Measurements from ENCODE around the gene NOSTRIN. TPM values are rescaled to one million over a fixed set of nuclear protein-coding genes. Genes with fewer than 3 reads are reported as not detected.
"Not testable (repeated sequence)": the region's sequence is repeated elsewhere in the genome, so short reads cannot be mapped to it uniquely, and the experiment has no call there.

NOSTRIN gene, protein sequence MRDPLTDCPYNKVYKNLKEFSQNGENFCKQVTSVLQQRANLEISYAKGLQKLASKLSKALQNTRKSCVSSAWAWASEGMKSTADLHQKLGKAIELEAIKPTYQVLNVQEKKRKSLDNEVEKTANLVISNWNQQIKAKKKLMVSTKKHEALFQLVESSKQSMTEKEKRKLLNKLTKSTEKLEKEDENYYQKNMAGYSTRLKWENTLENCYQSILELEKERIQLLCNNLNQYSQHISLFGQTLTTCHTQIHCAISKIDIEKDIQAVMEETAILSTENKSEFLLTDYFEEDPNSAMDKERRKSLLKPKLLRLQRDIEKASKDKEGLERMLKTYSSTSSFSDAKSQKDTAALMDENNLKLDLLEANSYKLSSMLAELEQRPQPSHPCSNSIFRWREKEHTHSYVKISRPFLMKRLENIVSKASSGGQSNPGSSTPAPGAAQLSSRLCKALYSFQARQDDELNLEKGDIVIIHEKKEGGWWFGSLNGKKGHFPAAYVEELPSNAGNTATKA
- total RNA-seq: not detected

DNA sequence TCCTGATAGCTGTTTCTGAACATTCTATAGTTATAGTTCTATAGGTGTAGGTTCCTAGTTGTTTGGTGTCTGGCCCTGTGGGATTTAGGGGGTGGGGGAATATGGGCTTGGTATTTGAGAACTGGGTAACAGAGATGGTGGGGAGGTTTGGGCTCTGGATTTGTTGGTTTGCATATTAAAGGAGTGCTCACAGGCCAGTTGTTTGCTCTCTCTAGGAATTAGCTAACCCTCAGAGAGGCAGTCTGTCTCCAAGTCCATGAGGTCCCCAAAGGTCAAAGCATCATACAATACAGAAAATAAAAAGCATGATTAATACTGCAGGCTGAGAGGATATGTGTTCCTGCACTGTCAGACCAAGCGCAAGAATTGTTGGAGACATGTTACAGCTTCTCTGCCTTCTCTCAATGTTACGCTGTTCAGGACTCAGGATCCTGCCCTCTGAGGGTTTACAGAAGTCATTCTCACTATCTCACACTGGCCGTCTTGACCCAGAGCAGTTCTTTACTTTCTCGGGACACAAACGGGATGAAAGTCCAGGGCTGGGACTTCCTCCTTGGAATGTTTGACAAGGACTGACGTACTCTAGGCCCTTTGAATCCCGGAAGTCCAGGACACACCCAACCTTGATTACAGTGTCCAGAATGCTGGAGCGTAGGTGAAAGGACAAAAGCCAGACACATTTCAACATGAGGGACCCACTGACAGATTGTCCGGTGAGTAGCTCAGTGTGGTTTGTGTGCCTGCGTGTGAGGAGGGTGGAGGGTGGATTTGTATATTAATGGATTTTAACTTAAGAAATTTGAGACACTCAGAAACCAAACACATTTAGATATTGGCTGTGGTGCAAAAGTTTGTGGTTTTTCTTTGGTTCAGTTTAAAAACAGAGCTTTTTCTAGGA, at the start of gene NOSTRIN:
Gene NOSTRIN (plus strand): TSS at position 677 of the 898 bp plus-strand sequence. CDS start 10 bp downstream, at position 687.
- peaks cover 0 to 2% of the 10 kb centered on the region in 2 donors for H3K27me3 Mint-ChIP-seq

DNA sequence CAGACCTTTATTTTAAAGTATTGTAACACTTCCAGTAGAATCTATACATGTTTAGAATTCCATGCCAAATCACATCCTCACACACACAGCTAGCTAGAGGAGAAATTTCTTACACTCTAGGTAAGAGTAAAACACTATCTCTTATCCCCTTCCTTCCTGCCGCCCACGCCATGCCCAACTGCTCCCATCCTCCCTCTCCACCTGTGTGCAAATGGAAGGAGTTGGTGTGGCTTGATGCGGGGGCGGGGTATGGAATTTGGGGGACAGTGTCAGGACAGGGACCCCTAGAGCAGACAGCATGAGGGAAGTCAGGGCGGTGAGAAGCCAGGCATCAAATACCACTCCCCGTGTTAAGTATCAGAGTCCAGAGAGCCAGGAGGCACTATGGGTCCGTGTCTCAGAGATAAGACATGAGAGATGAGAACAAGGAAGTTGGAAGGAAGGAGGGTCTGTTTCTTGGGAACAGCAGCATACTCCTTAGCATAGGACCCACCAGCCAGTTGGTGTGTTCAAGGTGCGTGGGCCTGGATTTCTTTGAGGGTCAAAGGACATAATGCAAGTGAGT, 48.6 kb upstream of the NOSTRIN start:
- no peak overlapping the region for H3K27ac Mint-ChIP-seq
- DNase-seq (ENCODE audit: low spot score) (no peak), ATAC-seq (no peak)
- no peaks in the 10 kb centered on the region for H3K9me3 Mint-ChIP-seq
- peaks cover 36 to 44% of the 10 kb centered on the region in 2 donors for H3K4me1 Mint-ChIP-seq (ENCODE audit: low read depth in 2 of 2)
- no peaks in the 10 kb centered on the region for H3K27me3 Mint-ChIP-seq
- no peaks in the 10 kb centered on the region for H3K36me3 Mint-ChIP-seq
- no peak overlapping the region for H3K4me3 Mint-ChIP-seq

More for the DNA sequence above, at the start of gene NOSTRIN:
- ATAC-seq: no peak
- no peaks in the 10 kb centered on the region for H3K36me3 Mint-ChIP-seq
- no peak for DNase-seq (ENCODE audit: low spot score)
- no peaks in the 10 kb centered on the region for H3K9me3 Mint-ChIP-seq
- H3K4me1 Mint-ChIP-seq (ENCODE audit: low read depth in 2 of 2): no peaks in the 10 kb centered on the region
- no peak within 1 kb of the TSS for H3K27ac Mint-ChIP-seq
- no peak within 1 kb of the TSS for H3K4me3 Mint-ChIP-seq

DNA sequence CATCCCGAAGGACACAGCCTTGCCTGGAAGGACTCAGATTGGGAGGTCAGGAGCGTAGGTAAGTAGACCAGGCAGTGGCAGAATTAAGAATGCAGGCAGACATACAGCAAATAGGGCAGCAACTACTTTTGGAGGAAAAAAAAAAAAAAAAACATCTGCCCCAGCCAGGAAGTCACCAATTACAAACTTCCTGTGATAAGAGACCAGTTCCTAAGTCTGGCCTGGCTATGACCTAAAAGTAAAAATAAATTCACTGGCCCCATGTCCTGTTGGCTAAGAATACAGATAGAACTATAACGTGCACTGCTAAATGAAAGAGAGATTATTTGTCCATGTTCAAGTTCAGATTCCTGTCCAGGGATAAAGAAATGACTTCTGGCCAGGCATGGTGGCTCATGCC, 45.2 kb upstream of the NOSTRIN start:
- H3K9me3 Mint-ChIP-seq: no peaks in the 10 kb centered on the region
- H3K4me1 Mint-ChIP-seq (ENCODE audit: low read depth in 2 of 2): peaks cover 22 to 28% of the 10 kb centered on the region in 2 donors
- H3K4me3 Mint-ChIP-seq: peak overlapping the region; percentile 36
- DNase-seq (ENCODE audit: low spot score): no peak
- ATAC-seq: peak in 1 of 2 donors; percentile 20
- H3K27me3 Mint-ChIP-seq: no peaks in the 10 kb centered on the region
- peak overlapping the region; percentile 52 to 72 for H3K27ac Mint-ChIP-seq
- H3K36me3 Mint-ChIP-seq: no peaks in the 10 kb centered on the region

DNA sequence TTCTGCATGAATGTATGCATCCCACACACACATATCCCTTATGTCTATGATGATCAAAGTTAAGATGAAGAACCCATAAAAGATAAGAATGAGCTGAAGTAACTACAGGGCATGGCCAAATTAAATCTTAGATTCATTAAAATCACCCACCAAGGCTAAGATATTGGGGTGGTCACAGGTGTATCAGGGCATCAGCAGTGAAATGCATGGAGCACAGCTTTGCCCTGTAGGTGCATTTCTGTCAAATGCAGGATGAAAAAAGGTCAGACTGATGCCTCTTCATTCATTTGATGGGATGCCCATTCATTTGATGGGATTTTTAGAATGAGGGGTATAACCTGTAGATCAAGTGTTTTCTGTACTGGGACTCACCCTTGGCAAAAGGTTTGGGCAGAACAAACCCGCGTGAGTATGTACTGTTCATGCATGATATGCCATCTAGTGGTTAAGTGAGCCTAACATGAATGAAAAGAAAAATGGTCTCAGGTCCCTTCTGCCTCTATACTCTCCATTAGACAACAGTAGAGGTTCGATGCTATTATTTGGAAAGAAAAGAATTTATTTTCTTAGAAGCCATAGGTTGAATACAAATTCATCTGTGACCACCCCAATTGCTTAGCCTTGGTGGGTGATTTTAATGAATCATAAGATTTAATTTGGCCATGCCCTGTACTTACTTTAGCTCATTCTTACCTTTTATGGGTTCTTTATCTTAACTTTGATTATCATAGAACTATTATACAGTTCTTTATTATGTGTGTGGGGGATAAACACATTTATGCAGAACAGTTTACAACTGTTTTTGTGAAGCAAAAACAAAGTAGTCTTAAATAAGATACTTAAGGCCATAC, 43.2 kb upstream of the NOSTRIN start:
- ATAC-seq (peak in 1 of 2 donors; percentile 64), DNase-seq (ENCODE audit: low spot score) (no peak)
- Mint-ChIP-seq H3K27me3 (no peaks in the 10 kb centered on the region), H3K4me3 (no peak overlapping the region), H3K9me3 (no peaks in the 10 kb centered on the region), H3K4me1 (ENCODE audit: low read depth in 2 of 2) (peaks cover 22 to 24% of the 10 kb centered on the region in 2 donors), H3K36me3 (no peaks in the 10 kb centered on the region), H3K27ac (no peak overlapping the region)

DNA sequence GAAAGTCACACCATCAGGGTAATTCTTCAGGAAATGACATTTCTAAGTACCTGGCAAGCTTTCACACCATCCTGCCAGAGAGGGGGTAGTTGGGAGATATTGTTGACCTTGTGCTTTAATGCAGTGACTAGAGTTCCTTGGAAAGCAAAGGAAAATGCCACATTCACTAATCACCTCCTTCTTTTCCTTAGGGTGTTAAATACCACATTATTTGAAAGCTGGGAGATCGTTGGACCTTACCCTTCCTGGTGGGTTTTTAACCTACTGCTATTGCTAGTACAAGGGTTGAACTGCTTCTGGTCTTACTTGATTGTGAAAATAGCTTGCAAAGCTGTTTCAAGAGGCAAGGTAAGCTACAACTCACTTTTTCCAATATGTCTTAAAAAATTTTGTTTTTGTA, 37.0 kb upstream of the NOSTRIN start:
- Mint-ChIP-seq H3K36me3 (no peaks in the 10 kb centered on the region), H3K27ac (no peak overlapping the region), H3K9me3 (no peaks in the 10 kb centered on the region), H3K27me3 (no peaks in the 10 kb centered on the region), H3K4me1 (ENCODE audit: low read depth in 2 of 2) (peaks cover 0 to 3% of the 10 kb centered on the region in 2 donors), H3K4me3 (no peak overlapping the region)
- DNase-seq (ENCODE audit: low spot score) (no peak), ATAC-seq (no peak)

DNA sequence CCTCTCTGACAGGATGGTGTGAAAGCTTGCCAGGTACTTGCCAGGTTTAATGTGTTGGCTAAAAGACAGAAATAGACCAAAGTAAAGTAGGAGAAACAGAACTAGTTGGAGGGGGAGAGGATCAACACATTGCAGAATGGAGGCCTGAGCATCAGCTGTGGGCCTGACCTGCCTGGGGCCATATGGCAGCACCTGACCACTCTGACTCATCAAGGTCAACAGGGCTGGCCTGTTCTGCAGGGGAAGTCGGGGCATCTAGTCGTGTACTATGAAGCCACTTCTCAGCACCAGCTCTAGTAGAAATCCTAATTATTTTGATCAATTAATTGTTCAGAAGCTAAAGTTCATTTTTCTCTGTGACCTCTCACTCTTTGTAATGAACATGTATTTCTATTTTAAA, 35.8 kb upstream of the NOSTRIN start:
- Mint-ChIP-seq H3K4me1 (ENCODE audit: low read depth in 2 of 2) (peaks cover 0 to 3% of the 10 kb centered on the region in 2 donors), H3K27ac (no peak overlapping the region), H3K9me3 (no peaks in the 10 kb centered on the region), H3K36me3 (no peaks in the 10 kb centered on the region), H3K4me3 (no peak overlapping the region), H3K27me3 (no peaks in the 10 kb centered on the region)
- no peak for ATAC-seq
- DNase-seq (ENCODE audit: low spot score): no peak

DNA sequence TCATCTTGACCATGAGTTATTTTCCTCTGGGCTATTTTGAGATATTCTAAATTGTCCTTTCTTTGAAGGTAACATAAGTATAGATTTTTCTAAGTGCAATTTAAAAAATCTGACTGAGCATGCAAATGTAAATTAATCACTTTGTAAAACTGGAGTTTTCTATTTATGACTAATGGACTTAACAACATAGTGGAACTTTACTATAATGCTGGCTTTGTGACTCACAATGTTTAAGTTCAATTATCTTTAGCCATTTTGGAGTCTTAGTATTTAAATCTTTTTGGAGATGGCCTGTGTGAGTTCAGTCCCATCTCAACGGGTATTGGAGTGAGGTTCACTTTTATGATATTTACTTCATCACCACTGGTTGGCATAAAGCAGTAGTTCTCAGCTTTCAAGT, 35.2 kb upstream of the NOSTRIN start:
- ATAC-seq (no peak), DNase-seq (ENCODE audit: low spot score) (no peak)
- no peak overlapping the region for H3K4me3 Mint-ChIP-seq
- no peaks in the 10 kb centered on the region for H3K27me3 Mint-ChIP-seq
- no peak overlapping the region for H3K27ac Mint-ChIP-seq
- H3K4me1 Mint-ChIP-seq (ENCODE audit: low read depth in 2 of 2): peaks cover 0 to 3% of the 10 kb centered on the region in 2 donors
- H3K36me3 Mint-ChIP-seq: no peaks in the 10 kb centered on the region
- H3K9me3 Mint-ChIP-seq: no peaks in the 10 kb centered on the region

DNA sequence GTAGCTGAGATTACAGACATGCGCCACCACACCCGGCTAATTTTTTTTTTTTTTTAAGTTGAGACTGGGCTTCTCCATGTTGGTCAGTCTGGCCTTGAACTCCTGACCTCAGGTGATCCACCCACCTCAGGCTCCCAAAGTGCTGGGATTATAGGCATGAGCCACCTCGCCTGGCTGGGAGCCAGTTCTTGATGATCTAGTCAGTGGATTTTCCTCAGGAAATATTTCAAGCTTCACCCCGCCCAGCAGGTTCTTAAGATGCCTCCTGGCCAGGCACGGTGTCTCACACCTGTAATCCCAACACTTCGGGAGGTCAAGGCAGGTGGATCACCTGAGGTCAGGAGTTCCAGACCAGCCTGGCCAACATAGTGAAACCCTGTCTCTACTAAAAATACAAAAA, 34.1 kb upstream of the NOSTRIN start:
- H3K4me3 Mint-ChIP-seq; H3K9me3 Mint-ChIP-seq; DNase-seq (ENCODE audit: low spot score); H3K27ac Mint-ChIP-seq; ATAC-seq; H3K36me3 Mint-ChIP-seq; H3K27me3 Mint-ChIP-seq; H3K4me1 Mint-ChIP-seq (ENCODE audit: low read depth in 2 of 2): not testable (repeated sequence)

DNA sequence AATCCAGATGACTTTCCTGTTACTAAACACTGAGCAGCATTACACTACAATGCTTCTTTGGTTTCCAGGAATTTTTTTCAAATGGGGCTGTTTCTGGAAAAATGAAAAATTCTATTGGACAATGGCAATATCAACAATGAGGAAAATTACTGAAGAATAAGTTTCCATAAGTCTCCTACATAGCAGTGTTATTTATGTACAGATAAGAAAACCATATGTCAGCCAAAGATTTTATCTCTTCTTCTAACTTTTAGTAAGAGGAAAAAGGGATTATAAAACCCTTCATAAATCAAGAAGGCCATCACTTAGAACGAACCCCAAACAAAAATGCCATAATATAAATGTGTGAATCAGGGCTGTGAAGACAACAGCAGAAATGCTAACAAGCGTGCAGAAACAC, 31.6 kb upstream of the NOSTRIN start:
- DNase-seq (ENCODE audit: low spot score): no peak
- peaks cover 0 to 3% of the 10 kb centered on the region in 2 donors for H3K4me1 Mint-ChIP-seq (ENCODE audit: low read depth in 2 of 2)
- H3K4me3 Mint-ChIP-seq: no peak overlapping the region
- no peak for ATAC-seq
- no peaks in the 10 kb centered on the region for H3K9me3 Mint-ChIP-seq
- H3K36me3 Mint-ChIP-seq: no peaks in the 10 kb centered on the region
- no peaks in the 10 kb centered on the region for H3K27me3 Mint-ChIP-seq
- H3K27ac Mint-ChIP-seq: no peak overlapping the region

DNA sequence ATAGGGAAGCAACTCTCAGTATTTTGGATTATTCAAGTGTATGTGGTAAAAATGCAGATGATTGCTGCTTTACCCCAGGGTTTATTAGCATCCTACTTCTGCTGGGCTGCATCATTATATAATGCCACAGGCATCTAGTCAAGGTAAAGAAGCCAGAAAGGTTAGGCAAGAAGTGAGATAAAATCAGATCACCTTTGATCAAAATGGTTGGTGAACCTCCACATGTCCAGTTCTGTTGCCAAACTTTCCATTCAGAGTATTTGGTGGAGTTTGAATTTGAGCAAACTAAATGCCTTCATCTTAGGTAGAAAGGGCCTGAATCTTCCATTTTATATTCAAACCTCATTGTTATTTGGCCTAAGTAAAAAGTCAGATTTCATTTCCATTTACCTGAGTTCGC, 29.7 kb upstream of the NOSTRIN start:
- ATAC-seq: no peak
- H3K9me3 Mint-ChIP-seq: no peaks in the 10 kb centered on the region
- H3K4me1 Mint-ChIP-seq (ENCODE audit: low read depth in 2 of 2): no peaks in the 10 kb centered on the region
- no peaks in the 10 kb centered on the region for H3K27me3 Mint-ChIP-seq
- DNase-seq (ENCODE audit: low spot score): no peak
- H3K27ac Mint-ChIP-seq: no peak overlapping the region
- H3K4me3 Mint-ChIP-seq: no peak overlapping the region
- no peaks in the 10 kb centered on the region for H3K36me3 Mint-ChIP-seq

DNA sequence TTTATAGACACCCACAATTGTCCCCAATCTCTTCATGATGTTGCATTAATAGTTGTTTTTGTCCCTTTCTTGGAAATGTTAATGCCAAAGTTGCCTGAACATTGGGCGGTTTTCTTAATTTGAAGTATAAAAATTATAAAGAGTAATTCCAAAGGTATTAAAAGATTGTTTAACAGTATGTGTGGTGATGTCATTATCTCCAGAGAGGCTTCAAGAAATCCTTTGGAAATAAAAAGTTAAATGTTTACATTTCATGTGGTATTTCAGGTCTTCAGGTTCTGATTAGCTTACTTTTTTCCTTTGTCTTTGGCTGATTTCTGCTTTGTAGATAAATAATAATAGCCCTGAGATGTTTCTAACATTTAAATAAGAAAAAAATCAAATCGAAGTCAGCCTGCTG, 29.3 kb upstream of the NOSTRIN start:
- no peaks in the 10 kb centered on the region for H3K9me3 Mint-ChIP-seq
- no peaks in the 10 kb centered on the region for H3K36me3 Mint-ChIP-seq
- H3K4me1 Mint-ChIP-seq (ENCODE audit: low read depth in 2 of 2): no peaks in the 10 kb centered on the region
- no peak overlapping the region for H3K27ac Mint-ChIP-seq
- no peak for DNase-seq (ENCODE audit: low spot score)
- H3K4me3 Mint-ChIP-seq: no peak overlapping the region
- no peaks in the 10 kb centered on the region for H3K27me3 Mint-ChIP-seq
- ATAC-seq: no peak

DNA sequence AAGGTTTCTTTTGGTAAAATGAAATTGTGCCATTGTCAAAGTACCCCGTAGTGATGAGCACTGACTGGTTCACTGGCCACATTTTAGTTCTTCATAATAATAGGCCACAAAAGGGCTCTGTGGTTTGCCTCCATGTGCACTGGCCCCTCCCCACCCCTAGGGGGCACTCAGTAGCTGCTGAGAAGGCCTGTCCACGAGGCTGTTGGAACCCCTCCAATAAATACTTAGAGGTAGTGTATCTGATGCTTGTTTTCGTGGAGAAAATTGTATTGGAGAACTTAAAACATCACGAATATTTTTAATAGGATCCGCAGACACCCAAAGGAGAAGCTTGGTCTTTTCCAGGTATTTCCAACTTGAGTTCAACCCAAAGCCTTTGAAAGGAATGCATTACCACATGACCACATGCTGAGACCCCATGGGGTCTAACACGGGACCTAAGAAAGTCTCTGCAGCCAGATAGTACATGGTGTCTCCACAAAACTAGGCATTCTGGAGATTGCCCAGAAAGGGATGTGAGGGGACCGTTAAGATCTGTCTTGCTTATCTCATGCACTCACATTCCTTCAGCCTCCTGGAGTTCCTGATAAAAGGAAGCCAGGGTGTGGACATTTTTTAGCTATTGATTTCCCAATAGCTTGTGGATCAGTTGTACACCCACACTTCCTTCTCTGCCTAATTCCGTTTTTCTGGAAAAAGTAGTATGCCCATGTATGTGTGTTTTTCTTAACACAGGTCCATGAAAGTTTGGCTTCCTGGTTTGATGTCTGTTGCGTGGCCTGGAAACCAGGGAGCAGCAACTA, 28.5 kb upstream of the NOSTRIN start:
- Mint-ChIP-seq H3K4me3 (no peak overlapping the region), H3K27ac (no peak overlapping the region), H3K9me3 (no peaks in the 10 kb centered on the region), H3K27me3 (no peaks in the 10 kb centered on the region), H3K36me3 (no peaks in the 10 kb centered on the region), H3K4me1 (ENCODE audit: low read depth in 2 of 2) (no peaks in the 10 kb centered on the region)
- no peak for ATAC-seq
- no peak for DNase-seq (ENCODE audit: low spot score)

Data from natural killer cell treated with Interleukin-12 subunit alpha and Interleukin-12 subunit beta and Interleukin-15 and Interleukin-18, amount 100 ng/mL, for 72 hours (primary cell).